DOHH2 (cell line): Measurements from ENCODE around the gene STK33.

Experiments
- H3F3A ChIP-seq: fragments of 200-600 bp; sonication (generic), shearing (Covaris generic); 2 replicates; pipeline ENCODE4 v1.6.0; 2016; ENCODE audit warnings: antibody characterized with exemption, mild to moderate bottlenecking; ENCODE audit not compliant: control insufficient read depth, insufficient read depth
- H3K27ac ChIP-seq: fragments of 200-600 bp; sonication (generic); 2 replicates; pipeline ENCODE4 v1.5.1; 2014; ENCODE audit warnings: low read depth, mild to moderate bottlenecking, low read length, moderate library complexity
- H3K27me3 ChIP-seq: fragments of 200-600 bp; sonication (generic); 2 replicates; pipeline ENCODE4 v1.6.1; 2014; ENCODE audit warnings: mild to moderate bottlenecking, low read length, mixed read lengths; ENCODE audit not compliant: control insufficient read depth
- H3K36me3 ChIP-seq: fragments of 200-600 bp; sonication (generic); 2 replicates; pipeline ENCODE4 v1.6.1; 2014; ENCODE audit warnings: mild to moderate bottlenecking, low read length, moderate library complexity, mixed read lengths; ENCODE audit not compliant: control insufficient read depth
- H3K4me1 ChIP-seq: fragments of 200-600 bp; sonication (generic); 2 replicates; pipeline ENCODE4 v1.6.1; 2014; ENCODE audit warnings: mild to moderate bottlenecking, low read length, mixed read lengths; ENCODE audit not compliant: control insufficient read depth
- H3K4me2 ChIP-seq: fragments of 200-600 bp; sonication (generic); 2 replicates; pipeline ENCODE4 v1.6.0; 2014; ENCODE audit warnings: mild to moderate bottlenecking, low read length, moderate library complexity
- H3K4me3 ChIP-seq: fragments of 200-600 bp; sonication (generic); 2 replicates; pipeline ENCODE4 v1.5.1; 2014; ENCODE audit warnings: mild to moderate bottlenecking, low read length, mixed read lengths
- H3K79me2 ChIP-seq: fragments of 200-600 bp; sonication (generic); 2 replicates; pipeline ENCODE4 v1.6.1; 2014; ENCODE audit warnings: mild to moderate bottlenecking, low read length, mixed read lengths; ENCODE audit not compliant: control insufficient read depth
- H3K9me2 ChIP-seq: fragments of 200-600 bp; sonication (generic); replicated peaks from 2 replicates; pipeline ENCODE4 v1.6.1; 2014; ENCODE audit warnings: mild to moderate bottlenecking, low read length, mixed read lengths; ENCODE audit not compliant: control insufficient read depth
- H3K9me3 ChIP-seq: fragments of 200-600 bp; sonication (generic); 2 replicates; pipeline ENCODE4 v1.6.1; 2014; ENCODE audit warnings: antibody characterized with exemption, low read length, mixed read lengths; ENCODE audit not compliant: control insufficient read depth, insufficient read depth
- H4K20me1 ChIP-seq: fragments of 200-600 bp; sonication (generic); 2 replicates; pipeline ENCODE4 v1.6.0; 2014; ENCODE audit warnings: low read depth, mild to moderate bottlenecking, antibody characterized with exemption, low read length, moderate library complexity; ENCODE audit not compliant: control insufficient read depth, insufficient read depth
- EZH2phosphoT487 ChIP-seq: fragments of 200-600 bp; sonication (generic); IDR thresholded peaks from 2 replicates; pipeline ENCODE4 v1.6.1; 2017; ENCODE audit warnings: borderline replicate concordance, mild to moderate bottlenecking, antibody characterized with exemption, low read length, moderate library complexity, mixed read lengths
- TF ChIP-seq, protein P1 (sequence below): fragments of 200-600 bp; sonication (generic); IDR thresholded peaks from one replicate; pipeline ENCODE4 v1.5.1; 2014; ENCODE audit warnings: antibody characterized with exemption, mild to moderate bottlenecking, low read depth, low read length; ENCODE audit not compliant: poor library complexity, severe bottlenecking

Gene STK33

GRCh38 chr11:8442301-8442700 is 151.7 kb downstream of the STK33 start:
- Histone ChIP-seq H3K4me2 (no peak overlapping the region), H3F3A (no peaks in the 10 kb centered on the region), H3K9me3 (no peaks in the 10 kb centered on the region), H3K36me3 (no peaks in the 10 kb centered on the region), H3K4me3 (no peak overlapping the region), H3K9me2 (no peaks in the 10 kb centered on the region), H3K27me3 (no peaks in the 10 kb centered on the region), H3K4me1 (no peaks in the 10 kb centered on the region), H3K27ac (no peak overlapping the region), H4K20me1 (no peaks in the 10 kb centered on the region), H3K79me2 (no peaks in the 10 kb centered on the region)
- TF ChIP-seq EZH2phosphoT487: no peak
- TF ChIP-seq, protein P1, sequence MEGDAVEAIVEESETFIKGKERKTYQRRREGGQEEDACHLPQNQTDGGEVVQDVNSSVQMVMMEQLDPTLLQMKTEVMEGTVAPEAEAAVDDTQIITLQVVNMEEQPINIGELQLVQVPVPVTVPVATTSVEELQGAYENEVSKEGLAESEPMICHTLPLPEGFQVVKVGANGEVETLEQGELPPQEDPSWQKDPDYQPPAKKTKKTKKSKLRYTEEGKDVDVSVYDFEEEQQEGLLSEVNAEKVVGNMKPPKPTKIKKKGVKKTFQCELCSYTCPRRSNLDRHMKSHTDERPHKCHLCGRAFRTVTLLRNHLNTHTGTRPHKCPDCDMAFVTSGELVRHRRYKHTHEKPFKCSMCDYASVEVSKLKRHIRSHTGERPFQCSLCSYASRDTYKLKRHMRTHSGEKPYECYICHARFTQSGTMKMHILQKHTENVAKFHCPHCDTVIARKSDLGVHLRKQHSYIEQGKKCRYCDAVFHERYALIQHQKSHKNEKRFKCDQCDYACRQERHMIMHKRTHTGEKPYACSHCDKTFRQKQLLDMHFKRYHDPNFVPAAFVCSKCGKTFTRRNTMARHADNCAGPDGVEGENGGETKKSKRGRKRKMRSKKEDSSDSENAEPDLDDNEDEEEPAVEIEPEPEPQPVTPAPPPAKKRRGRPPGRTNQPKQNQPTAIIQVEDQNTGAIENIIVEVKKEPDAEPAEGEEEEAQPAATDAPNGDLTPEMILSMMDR: no peak

GRCh38 chr11:8440649-8441048 is 153.4 kb downstream of the STK33 start:
- H3K4me2 ChIP-seq: no peak overlapping the region
- no peaks in the 10 kb centered on the region for H3K4me1 ChIP-seq
- no peaks in the 10 kb centered on the region for H3K9me3 ChIP-seq
- no peaks in the 10 kb centered on the region for H3K36me3 ChIP-seq
- H3K27ac ChIP-seq: no peak overlapping the region
- H3K9me2 ChIP-seq: no peaks in the 10 kb centered on the region
- H3K79me2 ChIP-seq: no peaks in the 10 kb centered on the region
- H3K27me3 ChIP-seq: no peaks in the 10 kb centered on the region
- no peaks in the 10 kb centered on the region for H4K20me1 ChIP-seq
- H3F3A ChIP-seq: no peaks in the 10 kb centered on the region
- TF ChIP-seq EZH2phosphoT487: no peak
- TF ChIP-seq, protein P1: no peak
- H3K4me3 ChIP-seq: no peak overlapping the region

GRCh38 chr11:8429483-8429882 is 164.5 kb downstream of the STK33 start:
- Histone ChIP-seq H3K79me2 (no peaks in the 10 kb centered on the region), H3K9me2 (no peaks in the 10 kb centered on the region), H3K27me3 (no peaks in the 10 kb centered on the region), H3F3A (no peaks in the 10 kb centered on the region), H3K9me3 (no peaks in the 10 kb centered on the region), H3K4me2 (no peak overlapping the region), H4K20me1 (no peaks in the 10 kb centered on the region), H3K36me3 (no peaks in the 10 kb centered on the region), H3K27ac (no peak overlapping the region), H3K4me3 (no peak overlapping the region), H3K4me1 (no peaks in the 10 kb centered on the region)
- TF ChIP-seq, protein P1: no peak
- no peak for TF ChIP-seq EZH2phosphoT487

- Histone ChIP-seq H3F3A (no peaks in the 10 kb centered on the region), H3K36me3 (no peaks in the 10 kb centered on the region), H3K4me3 (no peak overlapping the region), H3K9me3 (no peaks in the 10 kb centered on the region), H3K79me2 (no peaks in the 10 kb centered on the region), H3K4me1 (no peaks in the 10 kb centered on the region), H3K9me2 (no peaks in the 10 kb centered on the region), H3K4me2 (no peak overlapping the region), H3K27me3 (no peaks in the 10 kb centered on the region), H4K20me1 (no peaks in the 10 kb centered on the region), H3K27ac (no peak overlapping the region)
- TF ChIP-seq, protein P1: no peak
- TF ChIP-seq EZH2phosphoT487: no peak
Measured at GRCh38 chr11:8426076-8426475, 168.0 kb downstream of the STK33 start.
